BE2C (cell line): Measurements from ENCODE around the gene MEGF10.
A peak's percentile ranks its signal among the peaks of the same experiment; 100 is the strongest.

Experiments
- DNase-seq: peaks from one replicate; pipeline ENCODE4 v3.0.0-alpha.2; 2020
- H3K27me3 ChIP-seq: fragments of 250-450 bp; sonication (Bioruptor Pico); 2 replicates; pipeline ENCODE4 v1.5.1; 2020; ENCODE audit warnings: mild to moderate bottlenecking
- H3K36me3 ChIP-seq: fragments of 250-450 bp; sonication (Bioruptor Pico); 2 replicates; pipeline ENCODE4 v1.5.1; 2020; ENCODE audit warnings: mild to moderate bottlenecking
- H3K4me1 ChIP-seq: fragments of 250-450 bp; sonication (Bioruptor Pico); 2 replicates; pipeline ENCODE4 v1.5.1; 2020
- H3K4me3 ChIP-seq: 2 replicates; pipeline ENCODE4 v1.5.1; 2011; ENCODE audit warnings: low read depth, low read length
- H3K9me3 ChIP-seq: fragments of 250-450 bp; sonication (Bioruptor Pico); 2 replicates; pipeline ENCODE4 v1.5.1; 2020
- TF ChIP-seq, protein P1 (sequence below): IDR thresholded peaks from 2 replicates; pipeline ENCODE4 v1.5.1; 2012; ENCODE audit warnings: mild to moderate bottlenecking, low read depth, low read length

Gene MEGF10

DNA sequence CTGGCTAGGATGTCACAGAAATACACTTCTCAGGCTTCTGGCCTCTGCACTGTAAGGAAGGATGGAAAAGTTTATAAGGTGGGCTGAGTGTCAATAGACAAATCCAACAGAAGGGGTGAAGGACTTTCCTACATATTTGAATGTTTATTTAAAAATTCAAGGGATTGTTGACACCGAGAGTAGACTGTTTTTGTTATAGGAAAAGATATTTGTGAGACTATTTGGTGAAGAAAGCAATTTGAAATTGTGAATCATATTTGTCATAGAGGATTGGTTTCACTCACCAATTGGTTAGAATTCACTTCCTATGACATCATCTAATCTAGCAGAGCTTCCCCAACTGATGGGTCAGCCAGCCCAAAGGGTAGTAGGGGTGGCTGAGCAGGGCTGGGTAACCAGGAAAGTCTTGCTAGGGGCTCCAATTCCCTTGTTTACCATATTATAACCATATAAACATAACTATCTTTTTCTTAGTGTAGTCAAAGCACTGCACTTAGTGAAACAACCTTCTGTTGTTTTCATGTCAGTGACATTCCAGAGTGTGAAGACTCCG lies 14.9 kb upstream of the MEGF10 start:
- TF ChIP-seq, protein P1, sequence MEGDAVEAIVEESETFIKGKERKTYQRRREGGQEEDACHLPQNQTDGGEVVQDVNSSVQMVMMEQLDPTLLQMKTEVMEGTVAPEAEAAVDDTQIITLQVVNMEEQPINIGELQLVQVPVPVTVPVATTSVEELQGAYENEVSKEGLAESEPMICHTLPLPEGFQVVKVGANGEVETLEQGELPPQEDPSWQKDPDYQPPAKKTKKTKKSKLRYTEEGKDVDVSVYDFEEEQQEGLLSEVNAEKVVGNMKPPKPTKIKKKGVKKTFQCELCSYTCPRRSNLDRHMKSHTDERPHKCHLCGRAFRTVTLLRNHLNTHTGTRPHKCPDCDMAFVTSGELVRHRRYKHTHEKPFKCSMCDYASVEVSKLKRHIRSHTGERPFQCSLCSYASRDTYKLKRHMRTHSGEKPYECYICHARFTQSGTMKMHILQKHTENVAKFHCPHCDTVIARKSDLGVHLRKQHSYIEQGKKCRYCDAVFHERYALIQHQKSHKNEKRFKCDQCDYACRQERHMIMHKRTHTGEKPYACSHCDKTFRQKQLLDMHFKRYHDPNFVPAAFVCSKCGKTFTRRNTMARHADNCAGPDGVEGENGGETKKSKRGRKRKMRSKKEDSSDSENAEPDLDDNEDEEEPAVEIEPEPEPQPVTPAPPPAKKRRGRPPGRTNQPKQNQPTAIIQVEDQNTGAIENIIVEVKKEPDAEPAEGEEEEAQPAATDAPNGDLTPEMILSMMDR, result no peak
- no peaks in the 10 kb centered on the region; the same call in 1 of the 2 replicates for H3K27me3 ChIP-seq
- no peak overlapping the region for H3K4me3 ChIP-seq
- no peaks in the 10 kb centered on the region for H3K36me3 ChIP-seq
- no peaks in the 10 kb centered on the region for H3K9me3 ChIP-seq
- no peak for DNase-seq
- H3K4me1 ChIP-seq, result no peaks in the 10 kb centered on the region

DNA sequence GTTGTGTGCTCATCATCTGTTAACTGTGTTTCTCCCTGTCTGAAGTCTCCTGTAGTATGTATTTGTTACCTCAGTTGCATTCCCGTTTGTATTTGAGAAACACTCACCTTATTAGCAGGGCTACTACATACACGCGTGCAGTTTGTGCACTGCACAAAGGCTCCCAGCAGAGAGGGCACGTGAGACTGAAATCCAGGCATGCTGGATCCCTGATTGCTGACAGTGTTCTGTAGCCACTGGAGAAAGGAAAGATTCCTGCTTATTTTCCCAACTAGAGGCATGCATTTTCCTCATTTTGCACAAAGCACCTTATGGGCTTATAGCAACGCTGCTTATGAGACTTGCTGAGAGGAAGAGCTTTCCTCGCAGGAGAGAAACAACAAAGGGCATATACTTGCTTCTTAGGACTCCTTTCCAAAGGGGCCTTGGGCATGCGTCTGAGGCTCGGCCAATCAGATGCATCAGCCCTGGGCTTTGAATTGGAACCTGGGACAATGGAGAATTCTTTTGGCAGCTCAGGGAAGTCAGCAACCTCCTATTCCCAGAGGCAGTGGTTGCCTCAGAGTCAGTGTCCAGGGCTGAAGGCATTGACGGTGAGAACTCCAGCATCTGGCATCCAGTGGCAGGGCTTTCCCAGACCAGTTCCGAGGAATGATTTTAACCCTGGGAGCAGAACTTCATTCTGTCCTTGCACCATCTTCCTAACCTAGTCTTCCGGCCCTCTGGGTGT lies 9.9 kb upstream of the MEGF10 start:
- no peaks in the 10 kb centered on the region for H3K4me1 ChIP-seq
- H3K36me3 ChIP-seq, result no peaks in the 10 kb centered on the region
- H3K4me3 ChIP-seq, result no peak overlapping the region
- peak; percentile 24 for DNase-seq
- no peaks in the 10 kb centered on the region for H3K9me3 ChIP-seq
- TF ChIP-seq, protein P1, result peak; percentile 32
- H3K27me3 ChIP-seq, result no peaks in the 10 kb centered on the region; the same call in 1 of the 2 replicates

DNA sequence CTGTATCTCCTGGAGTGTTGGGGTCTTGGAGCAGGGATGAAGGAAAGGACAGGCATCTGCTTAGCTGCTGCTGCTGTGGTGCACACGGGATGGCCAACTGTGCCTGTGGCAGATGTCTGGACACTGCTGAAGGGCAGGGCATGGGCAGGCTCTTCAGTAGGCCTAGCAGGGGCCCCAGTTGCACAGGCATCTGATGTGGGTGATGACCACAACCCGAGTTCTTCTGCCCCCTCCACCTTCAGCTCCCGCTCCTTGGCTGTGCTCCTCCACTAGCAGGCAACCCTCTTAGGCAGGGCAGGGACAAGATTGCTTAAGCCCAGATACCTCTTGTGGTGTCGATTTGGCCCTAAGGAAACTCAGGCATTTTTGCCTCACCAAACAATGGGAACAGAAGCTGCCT lies 9.0 kb upstream of the MEGF10 start:
- DNase-seq, result no peak
- no peak overlapping the region for H3K4me3 ChIP-seq
- H3K27me3 ChIP-seq, result no peaks in the 10 kb centered on the region
- H3K36me3 ChIP-seq, result no peaks in the 10 kb centered on the region
- H3K9me3 ChIP-seq, result no peaks in the 10 kb centered on the region
- H3K4me1 ChIP-seq, result no peaks in the 10 kb centered on the region
- TF ChIP-seq, protein P1, result no peak

DNA sequence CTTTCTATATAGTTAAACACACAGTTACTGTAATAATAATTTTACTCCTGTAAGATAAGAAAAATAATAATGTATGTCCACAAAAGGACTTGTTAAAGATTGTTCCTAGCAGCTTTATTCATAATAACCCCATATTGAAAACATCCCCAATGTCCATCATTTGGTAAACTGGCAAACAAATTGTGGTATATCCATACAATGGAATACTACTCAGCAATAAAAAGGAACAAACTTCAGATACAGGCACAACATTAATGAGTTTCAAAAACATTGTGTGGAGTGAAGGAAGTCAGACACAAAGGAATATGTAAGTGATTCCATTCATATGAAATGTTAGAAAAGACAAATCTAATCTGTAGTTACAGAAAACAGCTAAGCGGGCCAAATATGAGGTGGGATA lies 1.9 kb upstream of the MEGF10 start:
- TF ChIP-seq, protein P1, result no peak
- Histone ChIP-seq H3K9me3 (no peaks in the 10 kb centered on the region; the same call in 1 of the 2 replicates), H3K4me1 (no peaks in the 10 kb centered on the region), H3K36me3 (no peaks in the 10 kb centered on the region), H3K4me3 (no peak overlapping the region), H3K27me3 (peaks cover 22% of the 10 kb centered on the region)
- no peak for DNase-seq

DNA sequence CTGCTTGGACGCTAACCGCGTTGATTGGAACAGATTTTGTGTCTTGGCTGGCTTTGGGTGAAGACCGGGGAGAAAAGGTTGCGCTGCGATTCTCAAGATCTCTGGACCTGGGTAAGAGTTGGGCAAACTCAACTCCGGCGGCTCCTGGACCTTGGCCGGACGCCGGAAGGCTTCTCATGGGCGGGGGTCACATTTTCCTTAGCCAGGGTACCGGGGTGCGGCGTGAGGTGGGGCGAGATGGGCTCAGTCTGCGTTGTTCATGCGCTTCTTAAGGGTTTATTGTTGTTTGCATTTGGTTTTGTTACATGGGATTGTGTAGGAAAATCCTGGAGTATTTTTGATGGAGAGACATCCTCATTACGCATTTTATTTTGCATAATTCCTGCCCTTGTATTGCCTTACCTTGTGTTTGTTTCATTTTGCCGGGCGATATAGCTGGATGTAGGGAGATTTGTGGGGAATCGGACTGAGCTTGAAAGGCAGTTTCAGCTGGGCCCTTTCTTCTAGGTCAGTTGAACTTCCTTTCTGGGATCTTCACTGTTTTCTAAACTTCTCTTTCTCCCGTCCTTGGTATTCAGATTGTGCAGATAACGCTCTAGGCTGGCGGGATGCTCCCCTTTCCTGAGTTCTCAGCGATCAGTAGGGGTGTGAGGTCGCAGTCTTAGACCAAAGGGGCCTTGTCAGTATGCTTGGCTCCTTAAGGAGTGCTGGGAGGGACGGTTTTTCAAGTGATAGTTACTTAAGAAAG lies 524 bp downstream of the MEGF10 start:
- Histone ChIP-seq H3K4me3 (no peak overlapping the region), H3K36me3 (no peaks in the 10 kb centered on the region), H3K4me1 (no peaks in the 10 kb centered on the region), H3K9me3 (no peaks in the 10 kb centered on the region; the same call in 1 of the 2 replicates), H3K27me3 (peaks cover 22% of the 10 kb centered on the region)
- TF ChIP-seq, protein P1, result no peak
- DNase-seq, result no peak
